ENCODE measurements around the gene ASS1. TPM values are rescaled to one million over a fixed set of nuclear protein-coding genes. Genes with fewer than 3 reads are reported as not detected.
"Not testable (repeated sequence)": the region's sequence is repeated elsewhere in the genome, so short reads cannot be mapped to it uniquely, and the experiment has no call there.

ASS1 gene
- total RNA-seq, 1 donor from 2014 or later, result 16.7 TPM

DNA sequence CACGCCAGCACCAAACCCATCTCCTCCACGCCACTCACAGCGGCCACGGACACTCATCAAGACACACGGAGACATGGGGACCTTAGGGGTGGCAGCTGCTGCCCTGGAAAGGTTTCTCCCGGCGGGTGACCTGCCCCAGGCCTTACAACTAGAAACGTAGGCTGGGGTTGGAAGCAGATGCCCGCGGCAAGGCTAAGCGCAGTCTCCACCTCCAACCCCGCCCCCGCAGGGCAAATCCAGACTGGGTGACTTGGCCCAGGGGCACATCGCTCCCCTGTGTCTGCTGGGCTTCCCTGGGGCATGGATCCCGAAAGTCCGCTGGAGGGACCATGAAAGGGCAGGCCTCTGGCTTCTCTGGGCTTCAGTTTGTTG is 12.0 kb upstream of the ASS1 start:
- FAIRE-seq, result no peak

DNA sequence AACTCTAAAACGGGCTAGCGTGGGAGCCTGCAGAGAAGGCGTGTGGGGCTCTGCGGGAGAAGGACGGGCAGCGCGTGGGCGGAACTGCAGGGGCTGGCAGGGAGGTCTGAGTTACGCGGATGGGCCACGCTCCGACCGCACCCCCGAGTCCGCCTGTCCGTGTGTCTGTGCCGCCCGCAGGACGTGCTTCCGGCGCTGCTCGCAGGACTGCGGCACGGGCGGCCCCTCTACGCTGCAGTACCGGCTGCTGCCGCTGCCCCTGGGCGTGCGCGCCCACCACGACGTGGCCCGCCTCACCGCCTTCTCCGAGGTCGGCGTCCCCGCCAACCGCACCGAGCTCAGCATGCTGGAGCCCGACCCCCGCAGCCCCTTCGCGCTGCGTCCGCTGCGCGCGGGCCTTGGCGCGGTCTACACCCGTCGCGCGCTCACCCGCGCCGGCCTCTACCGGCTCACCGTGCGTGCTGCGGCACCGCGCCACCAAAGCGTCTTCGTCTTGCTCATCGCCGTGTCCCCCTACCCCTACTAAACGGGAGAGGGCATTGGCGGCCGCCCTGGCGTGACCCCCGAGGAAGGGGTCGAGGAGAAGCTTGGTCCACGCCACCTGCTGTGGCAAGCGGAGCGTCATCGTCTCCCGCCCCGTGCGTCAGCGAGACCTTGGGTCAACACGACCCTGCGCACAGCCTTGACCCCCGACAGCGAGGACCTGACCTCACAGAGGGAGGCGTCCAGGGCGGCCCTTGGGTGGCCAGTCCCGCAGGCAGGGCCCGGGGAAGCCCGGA is 11.4 kb upstream of the ASS1 start:
- FAIRE-seq (no peak), DNase-seq (ENCODE audit: low spot score in 2 of 2) (peak in 1 of 2 donors; percentile 78)

More for the DNA sequence above, 12.0 kb upstream of the ASS1 start:
- no peak for DNase-seq (ENCODE audit: low spot score in 2 of 2)

GRCh38 chr9:130433947-130434262 is 10.9 kb upstream of the ASS1 start:
- DNase-seq (ENCODE audit: low spot score in 2 of 2), result no peak
- FAIRE-seq, result no peak

GRCh38 chr9:130434656-130435055 is 10.1 kb upstream of the ASS1 start:
- DNase-seq (ENCODE audit: low spot score in 2 of 2); FAIRE-seq: not testable (repeated sequence)

GRCh38 chr9:130437011-130437789 is 7.6 kb upstream of the ASS1 start:
- no peak for FAIRE-seq
- DNase-seq (ENCODE audit: low spot score in 2 of 2), result no peak

DNA sequence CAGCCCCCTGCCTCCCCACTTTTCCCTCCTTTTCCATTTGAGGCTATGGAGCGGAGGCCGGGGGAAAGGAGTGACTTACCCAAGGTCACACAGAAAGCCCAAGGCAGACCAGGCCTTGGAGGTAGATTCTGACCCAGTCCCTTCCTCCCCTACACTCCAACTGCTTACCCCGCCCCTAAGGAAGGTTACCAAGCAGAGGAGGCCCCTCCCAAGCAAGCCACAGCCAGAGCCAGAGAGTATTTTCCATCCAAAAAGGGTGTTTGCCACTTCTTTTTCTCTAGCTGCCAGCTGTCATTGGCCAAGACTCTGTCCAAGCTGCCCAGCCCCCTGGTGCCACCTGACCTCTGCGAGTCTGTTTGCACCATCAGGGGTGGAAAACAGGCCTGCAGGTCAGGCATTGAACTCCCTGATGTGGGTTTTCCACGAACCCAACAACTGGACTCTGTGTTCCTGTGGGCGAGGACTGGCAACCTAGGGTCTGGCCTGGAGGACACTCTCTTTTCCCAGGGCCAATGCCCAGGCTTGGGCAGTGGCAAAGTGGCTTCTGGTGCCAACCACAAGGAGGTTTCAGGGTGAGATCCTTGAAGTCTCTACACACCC is 6.3 kb upstream of the ASS1 start:
- no peak for FAIRE-seq
- no peak for DNase-seq (ENCODE audit: low spot score in 2 of 2)

GRCh38 chr9:130441031-130441430 is 3.7 kb upstream of the ASS1 start:
- FAIRE-seq (no peak), DNase-seq (ENCODE audit: low spot score in 2 of 2) (no peak)

DNA sequence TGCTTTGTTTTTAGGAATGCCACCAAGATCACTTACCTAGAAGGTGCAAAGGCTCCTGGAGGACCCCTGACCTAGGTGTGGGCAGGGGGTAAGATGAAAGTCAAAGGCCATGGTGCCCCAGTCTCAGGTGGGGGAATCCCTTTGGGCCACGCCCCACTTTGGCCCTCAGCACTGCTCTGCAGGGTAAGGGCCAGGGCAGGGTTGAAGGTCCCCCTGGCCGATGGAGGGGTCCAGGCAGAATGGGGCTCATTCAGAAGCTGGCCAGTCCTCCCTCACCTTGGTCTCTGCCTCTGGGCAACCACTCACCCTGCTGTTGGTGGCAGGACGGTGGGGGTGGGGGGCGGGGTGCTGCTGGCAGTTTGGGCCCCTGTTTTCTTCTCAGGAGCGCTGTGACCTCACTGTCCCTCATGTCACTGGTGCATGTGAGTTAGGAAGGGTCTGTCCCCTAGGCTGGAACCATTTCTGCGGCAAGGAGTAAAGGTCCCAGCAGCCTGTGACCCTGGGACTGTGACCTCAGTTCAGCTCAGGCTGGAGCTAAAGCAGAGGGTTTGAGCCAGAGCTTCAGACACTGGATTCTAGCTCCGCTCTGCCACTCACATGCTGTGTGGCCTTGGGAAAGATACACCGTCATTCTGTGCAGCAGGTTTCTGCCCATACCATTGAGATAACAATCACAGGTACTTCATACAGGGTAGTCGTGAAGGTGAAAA is 1.9 kb upstream of the ASS1 start:
- DNase-seq (ENCODE audit: low spot score in 2 of 2) (no peak), FAIRE-seq (no peak)

DNA sequence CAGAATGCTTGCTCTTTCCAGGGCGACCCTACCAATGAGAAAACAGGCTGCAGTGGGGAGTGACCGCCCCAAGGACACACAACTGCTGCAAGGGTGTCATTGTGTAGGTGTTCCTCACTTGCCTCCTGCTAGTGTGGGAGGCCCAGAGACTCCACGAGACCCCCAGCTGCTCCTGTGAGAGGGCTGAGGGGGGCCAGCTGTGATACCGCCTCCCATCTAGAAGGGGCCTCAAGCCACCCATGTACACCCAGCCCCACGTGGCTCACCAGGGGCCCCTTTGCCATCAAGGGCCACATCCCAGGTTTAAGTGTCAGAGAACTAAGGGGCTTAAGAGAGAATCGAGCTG is 1.3 kb upstream of the ASS1 start:
- no peak for DNase-seq (ENCODE audit: low spot score in 2 of 2)
- FAIRE-seq, result no peak

- DNase-seq (ENCODE audit: low spot score in 2 of 2) (no peak), FAIRE-seq (no peak)
These were observed 795 bp upstream of the ASS1 start for GRCh38 chr9:130443840-130444492.

GRCh38 chr9:130445268-130445983 is 665 bp downstream of the ASS1 start:
- DNase-seq (ENCODE audit: low spot score in 2 of 2) (no peak), FAIRE-seq (no peak)

GRCh38 chr9:130446101-130446861 is 1.5 kb downstream of the ASS1 start:
- DNase-seq (ENCODE audit: low spot score in 2 of 2), result peak in 1 of 2 donors; percentile 63
- no peak for FAIRE-seq

- no peak for DNase-seq (ENCODE audit: low spot score in 2 of 2)
- FAIRE-seq, result no peak
These were observed 2.5 kb downstream of the ASS1 start for GRCh38 chr9:130447193-130447816.

DNA sequence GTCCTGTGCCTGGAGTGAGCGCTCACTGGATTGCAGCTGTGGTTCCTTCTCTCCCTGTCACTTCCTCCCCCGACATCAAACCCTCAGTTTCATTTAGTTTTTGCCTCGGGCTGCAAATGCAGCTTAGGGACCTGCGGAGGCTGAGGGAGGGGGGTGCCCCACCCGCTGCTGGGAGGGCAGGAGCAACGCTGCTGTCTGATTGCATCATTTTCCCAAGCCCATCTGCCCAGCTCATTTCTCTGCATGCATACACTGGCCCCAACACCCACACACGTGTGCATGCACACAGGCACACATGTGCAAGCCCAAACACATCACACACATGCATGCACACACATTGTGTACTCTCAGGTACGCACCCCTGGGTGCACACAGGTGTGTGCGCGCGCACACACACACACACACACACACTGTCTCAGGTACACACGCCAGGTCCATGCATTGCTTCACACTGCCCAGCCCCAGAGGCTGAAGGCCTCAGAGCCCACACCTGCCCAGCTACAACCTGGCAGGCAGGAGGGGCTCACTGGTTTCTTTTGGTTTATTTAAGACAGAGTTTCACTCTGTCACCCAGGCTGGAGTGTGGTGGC is 3.4 kb downstream of the ASS1 start:
- FAIRE-seq (no peak), DNase-seq (ENCODE audit: low spot score in 2 of 2) (no peak)

GRCh38 chr9:130448771-130449603 is 4.2 kb downstream of the ASS1 start:
- DNase-seq (ENCODE audit: low spot score in 2 of 2) (no peak), FAIRE-seq (no peak)

- DNase-seq (ENCODE audit: low spot score in 2 of 2), result no peak
These were observed 5.7 kb downstream of the ASS1 start for GRCh38 chr9:130450344-130451003.

DNA sequence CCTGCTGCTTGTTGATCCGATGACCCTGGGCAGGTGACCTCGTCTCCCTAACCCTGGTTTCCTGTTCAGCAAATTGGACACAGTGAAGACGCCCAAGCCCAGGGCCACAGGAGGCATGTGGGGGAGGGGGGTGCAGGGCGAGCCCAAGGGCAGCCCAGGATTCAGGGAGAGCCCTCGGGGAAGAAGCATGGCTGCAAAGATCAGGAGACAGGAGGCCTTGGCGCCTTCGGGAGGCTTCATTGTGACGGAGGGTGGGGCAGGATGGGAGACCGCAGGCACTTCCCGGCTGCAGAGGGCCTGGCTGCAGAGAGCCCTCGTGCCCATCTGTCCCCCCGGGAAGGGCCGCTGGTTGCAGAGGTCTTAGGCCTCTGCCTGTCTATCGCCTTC is 6.2 kb downstream of the ASS1 start:
- no peak for DNase-seq (ENCODE audit: low spot score in 2 of 2)
- FAIRE-seq, result no peak

More at GRCh38 chr9:130450344-130451003, 5.7 kb downstream of the ASS1 start:
- FAIRE-seq, result no peak

All from frontal cortex (tissue), 4 donors.